GM19099 (cell line): ENCODE measurements around the gene PLXNA2.

ENCODE experiments used
- POLR2A ChIP-seq: IDR thresholded peaks from 3 replicates; pipeline ENCODE4 v1.6.1; 2011; ENCODE audit warnings: low read depth; ENCODE audit not compliant: insufficient read length; ENCODE audit errors: extremely low read depth

PLXNA2 gene

GRCh38 chr1:207993477-207994445 is 250.4 kb downstream of the PLXNA2 start:
- TF ChIP-seq POLR2A: no peak

GRCh38 chr1:207992677-207993236 is 251.4 kb downstream of the PLXNA2 start:
- no peak for TF ChIP-seq POLR2A

GRCh38 chr1:207991583-207992026 is 252.6 kb downstream of the PLXNA2 start:
- no peak for TF ChIP-seq POLR2A

- no peak for TF ChIP-seq POLR2A
These were observed 253.2 kb downstream of the PLXNA2 start for GRCh38 chr1:207990876-207991582.

GRCh38 chr1:207990455-207990854 is 253.7 kb downstream of the PLXNA2 start:
- TF ChIP-seq POLR2A: no peak

GRCh38 chr1:207988326-207989165 is 255.6 kb downstream of the PLXNA2 start:
- TF ChIP-seq POLR2A: no peak

GRCh38 chr1:207987164-207987563 is 257.0 kb downstream of the PLXNA2 start:
- no peak for TF ChIP-seq POLR2A

GRCh38 chr1:207985996-207986395 is 258.2 kb downstream of the PLXNA2 start:
- no peak for TF ChIP-seq POLR2A

GRCh38 chr1:207984831-207985572 is 259.2 kb downstream of the PLXNA2 start:
- TF ChIP-seq POLR2A: no peak

GRCh38 chr1:207983044-207983635 is 261.0 kb downstream of the PLXNA2 start:
- no peak for TF ChIP-seq POLR2A

GRCh38 chr1:207981976-207982375 is 262.2 kb downstream of the PLXNA2 start:
- TF ChIP-seq POLR2A: no peak

- no peak for TF ChIP-seq POLR2A
These were observed 265.7 kb downstream of the PLXNA2 start for GRCh38 chr1:207978441-207978840.

- TF ChIP-seq POLR2A: no peak
These were observed 266.3 kb downstream of the PLXNA2 start for GRCh38 chr1:207977876-207978275.
